ENCODE results near the gene CXCL10. TPM values are rescaled to one million over a fixed set of nuclear protein-coding genes. Genes with fewer than 3 reads are reported as not detected.

The CXCL10 gene
- total and polyA plus RNA-seq, 10 of the 15 experiments (the other 5 are each of a cell fraction or from before 2014, with no cell fraction given), result 0.46 to 19.5 (median 2.6) TPM

DNA sequence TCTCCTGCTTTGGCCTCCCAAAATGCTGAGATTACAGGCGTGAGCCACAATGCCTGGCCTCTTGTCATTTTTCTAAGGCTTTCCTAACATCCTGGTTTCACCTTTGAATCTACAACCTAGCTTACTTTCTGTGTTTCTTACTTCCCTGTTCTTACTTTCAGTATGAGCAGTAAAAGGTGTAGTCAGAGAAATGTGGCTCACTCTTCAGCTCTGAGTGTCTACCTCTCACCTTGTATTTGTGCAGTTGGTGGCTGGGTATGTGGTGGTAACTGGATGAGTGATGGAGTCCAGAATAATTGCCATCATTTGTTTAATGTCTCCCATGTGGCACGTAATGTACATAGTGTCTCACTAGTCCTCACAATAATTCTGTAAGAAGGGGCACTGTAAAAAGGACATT, 31.7 kb upstream of the CXCL10 start (continued):
- TF ChIP-seq, protein P1, sequence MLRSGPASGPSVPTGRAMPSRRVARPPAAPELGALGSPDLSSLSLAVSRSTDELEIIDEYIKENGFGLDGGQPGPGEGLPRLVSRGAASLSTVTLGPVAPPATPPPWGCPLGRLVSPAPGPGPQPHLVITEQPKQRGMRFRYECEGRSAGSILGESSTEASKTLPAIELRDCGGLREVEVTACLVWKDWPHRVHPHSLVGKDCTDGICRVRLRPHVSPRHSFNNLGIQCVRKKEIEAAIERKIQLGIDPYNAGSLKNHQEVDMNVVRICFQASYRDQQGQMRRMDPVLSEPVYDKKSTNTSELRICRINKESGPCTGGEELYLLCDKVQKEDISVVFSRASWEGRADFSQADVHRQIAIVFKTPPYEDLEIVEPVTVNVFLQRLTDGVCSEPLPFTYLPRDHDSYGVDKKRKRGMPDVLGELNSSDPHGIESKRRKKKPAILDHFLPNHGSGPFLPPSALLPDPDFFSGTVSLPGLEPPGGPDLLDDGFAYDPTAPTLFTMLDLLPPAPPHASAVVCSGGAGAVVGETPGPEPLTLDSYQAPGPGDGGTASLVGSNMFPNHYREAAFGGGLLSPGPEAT (IDR thresholded peaks at IDR 0.05; ENCODE audit: low read depth), result peak; percentile 72
- TF ChIP-seq YY1 (IDR thresholded peaks at IDR 0.05; ENCODE audit: low read depth, low read length), result no peak
- peak in 1 of 2 experiments; percentile 84; a peak in 2 of 4 replicates for TF ChIP-seq ETV6 (conservative IDR thresholded peaks at IDR 0.05 in 1 of 2, IDR thresholded peaks at IDR 0.05 in 1 of 2; ENCODE audit: borderline replicate concordance in 1 of 2, low read depth in 1 of 2)
- no peak for TF ChIP-seq MYB (IDR thresholded peaks at IDR 0.05; ENCODE audit: borderline replicate concordance, low read depth, low read length)
- peak; percentile 77 for TF ChIP-seq EED (IDR thresholded peaks at IDR 0.05; ENCODE audit: low read depth)
- TF ChIP-seq NFIC (IDR thresholded peaks at IDR 0.05; ENCODE audit: low read depth, low read length), result peak; percentile 83
- TF ChIP-seq, protein P2, sequence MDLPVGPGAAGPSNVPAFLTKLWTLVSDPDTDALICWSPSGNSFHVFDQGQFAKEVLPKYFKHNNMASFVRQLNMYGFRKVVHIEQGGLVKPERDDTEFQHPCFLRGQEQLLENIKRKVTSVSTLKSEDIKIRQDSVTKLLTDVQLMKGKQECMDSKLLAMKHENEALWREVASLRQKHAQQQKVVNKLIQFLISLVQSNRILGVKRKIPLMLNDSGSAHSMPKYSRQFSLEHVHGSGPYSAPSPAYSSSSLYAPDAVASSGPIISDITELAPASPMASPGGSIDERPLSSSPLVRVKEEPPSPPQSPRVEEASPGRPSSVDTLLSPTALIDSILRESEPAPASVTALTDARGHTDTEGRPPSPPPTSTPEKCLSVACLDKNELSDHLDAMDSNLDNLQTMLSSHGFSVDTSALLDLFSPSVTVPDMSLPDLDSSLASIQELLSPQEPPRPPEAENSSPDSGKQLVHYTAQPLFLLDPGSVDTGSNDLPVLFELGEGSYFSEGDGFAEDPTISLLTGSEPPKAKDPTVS (IDR thresholded peaks at IDR 0.05; ENCODE audit: low read depth, low read length), result no peak
- TF ChIP-seq ESRRA (IDR thresholded peaks at IDR 0.05; ENCODE audit: low read length), result no peak
- TF ChIP-seq, protein P3, sequence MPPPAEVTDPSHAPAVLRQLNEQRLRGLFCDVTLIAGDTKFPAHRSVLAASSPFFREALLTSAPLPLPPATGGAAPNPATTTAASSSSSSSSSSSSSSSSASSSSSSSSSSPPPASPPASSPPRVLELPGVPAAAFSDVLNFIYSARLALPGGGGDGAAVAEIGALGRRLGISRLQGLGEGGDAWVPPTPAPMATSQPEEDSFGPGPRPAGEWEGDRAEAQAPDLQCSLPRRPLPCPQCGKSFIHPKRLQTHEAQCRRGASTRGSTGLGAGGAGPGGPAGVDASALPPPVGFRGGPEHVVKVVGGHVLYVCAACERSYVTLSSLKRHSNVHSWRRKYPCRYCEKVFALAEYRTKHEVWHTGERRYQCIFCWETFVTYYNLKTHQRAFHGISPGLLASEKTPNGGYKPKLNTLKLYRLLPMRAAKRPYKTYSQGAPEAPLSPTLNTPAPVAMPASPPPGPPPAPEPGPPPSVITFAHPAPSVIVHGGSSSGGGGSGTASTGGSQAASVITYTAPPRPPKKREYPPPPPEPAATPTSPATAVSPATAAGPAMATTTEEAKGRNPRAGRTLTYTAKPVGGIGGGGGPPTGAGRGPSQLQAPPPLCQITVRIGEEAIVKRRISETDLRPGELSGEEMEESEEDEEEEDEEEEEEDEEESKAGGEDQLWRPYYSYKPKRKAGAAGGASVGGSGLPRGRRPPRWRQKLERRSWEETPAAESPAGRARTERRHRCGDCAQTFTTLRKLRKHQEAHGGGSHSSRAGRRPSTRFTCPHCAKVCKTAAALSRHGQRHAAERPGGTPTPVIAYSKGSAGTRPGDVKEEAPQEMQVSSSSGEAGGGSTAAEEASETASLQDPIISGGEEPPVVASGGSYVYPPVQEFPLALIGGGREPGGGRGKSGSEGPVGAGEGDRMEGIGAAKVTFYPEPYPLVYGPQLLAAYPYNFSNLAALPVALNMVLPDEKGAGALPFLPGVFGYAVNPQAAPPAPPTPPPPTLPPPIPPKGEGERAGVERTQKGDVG (CRISPR knock-in tag; IDR thresholded peaks at IDR 0.05), result no peak
- TF ChIP-seq EP300 (IDR thresholded peaks at IDR 0.05; ENCODE audit: borderline replicate concordance in 1 of 2, control insufficient read depth in 1 of 2, low read depth in 2 of 2, low read length in 2 of 2), result peak; percentile 26 to 85; a peak in 2 of 4 replicates
- TF ChIP-seq TCF3 (IDR thresholded peaks at IDR 0.05; ENCODE audit: borderline replicate concordance, insufficient read depth, low read depth, low read length), result 0 out of 2 replicates have a peak, but pooled peaks have one; percentile 5
- TF ChIP-seq, protein P4, sequence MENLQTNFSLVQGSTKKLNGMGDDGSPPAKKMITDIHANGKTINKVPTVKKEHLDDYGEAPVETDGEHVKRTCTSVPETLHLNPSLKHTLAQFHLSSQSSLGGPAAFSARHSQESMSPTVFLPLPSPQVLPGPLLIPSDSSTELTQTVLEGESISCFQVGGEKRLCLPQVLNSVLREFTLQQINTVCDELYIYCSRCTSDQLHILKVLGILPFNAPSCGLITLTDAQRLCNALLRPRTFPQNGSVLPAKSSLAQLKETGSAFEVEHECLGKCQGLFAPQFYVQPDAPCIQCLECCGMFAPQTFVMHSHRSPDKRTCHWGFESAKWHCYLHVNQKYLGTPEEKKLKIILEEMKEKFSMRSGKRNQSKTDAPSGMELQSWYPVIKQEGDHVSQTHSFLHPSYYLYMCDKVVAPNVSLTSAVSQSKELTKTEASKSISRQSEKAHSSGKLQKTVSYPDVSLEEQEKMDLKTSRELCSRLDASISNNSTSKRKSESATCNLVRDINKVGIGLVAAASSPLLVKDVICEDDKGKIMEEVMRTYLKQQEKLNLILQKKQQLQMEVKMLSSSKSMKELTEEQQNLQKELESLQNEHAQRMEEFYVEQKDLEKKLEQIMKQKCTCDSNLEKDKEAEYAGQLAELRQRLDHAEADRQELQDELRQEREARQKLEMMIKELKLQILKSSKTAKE (IDR thresholded peaks at IDR 0.05; ENCODE audit: low read depth, poor library complexity, severe bottlenecking), result peak; percentile 39
- TF ChIP-seq GATAD2B (conservative IDR thresholded peaks at IDR 0.05; ENCODE audit: low read depth), result no peak
- TF ChIP-seq YBX1 (IDR thresholded peaks at IDR 0.05), result no peak
- TF ChIP-seq ZNF207 (IDR thresholded peaks at IDR 0.05; ENCODE audit: borderline replicate concordance), result no peak

Measured in GM12878 (cell line).